ENCODE results near the gene TMOD1. TPM values are rescaled to one million over a fixed set of nuclear protein-coding genes. Genes with fewer than 3 reads are reported as not detected.

The TMOD1 gene
- total and polyA plus RNA-seq, 10 donors: 1.6 to 5.8 (median 2.7) TPM

- intact Hi-C loops (cut with DNase I; ENCODE audit: low total_unique reads): no loop called here
- Histone ChIP-seq H3K36me3 (no peaks in the 10 kb centered on the region), H3K4me3 (no peak overlapping the region), H3K4me1 (peaks cover 0 to 6% (median 0%) of the 10 kb centered on the region in 6 donors), H3K9me3 (no peaks in the 10 kb centered on the region), H3K27ac (no peak overlapping the region), H3K27me3 (replicated peaks in 1 of 7) (peaks cover 0 to 10% (median 0%) of the 10 kb centered on the region in 7 donors)
- no peak for TF ChIP-seq POLR2AphosphoS5 (IDR thresholded peaks at IDR 0.05)
- no peak for TF ChIP-seq CTCF (IDR thresholded peaks at IDR 0.05 in 8 of 11, conservative IDR thresholded peaks at IDR 0.05 in 3 of 11)
- no peak for TF ChIP-seq POLR2A (IDR thresholded peaks at IDR 0.05)
- DNase-seq: peak; percentile 48
- WGBS, 5 donors: 44 to 89% (median 72%) methylated on average over 8 to 9 of the region's 9 CpGs
Observed at GRCh38 chr9:97567182-97567893, 65.9 kb downstream of the TMOD1 start.

- Histone ChIP-seq H3K27ac (no peak overlapping the region), H3K36me3 (no peaks in the 10 kb centered on the region), H3K27me3 (replicated peaks in 1 of 7) (peaks cover 0 to 10% (median 0%) of the 10 kb centered on the region in 7 donors), H3K9me3 (no peaks in the 10 kb centered on the region), H3K4me3 (no peak overlapping the region), H3K4me1 (peaks cover 0 to 6% (median 0%) of the 10 kb centered on the region in 6 donors)
- no peak for DNase-seq
- WGBS, 5 donors: 43 to 63% (median 46%) methylated on average over 4 of the region's 4 CpGs
- no peak for TF ChIP-seq POLR2A (IDR thresholded peaks at IDR 0.05)
- no peak for TF ChIP-seq CTCF (IDR thresholded peaks at IDR 0.05 in 8 of 11, conservative IDR thresholded peaks at IDR 0.05 in 3 of 11)
- intact Hi-C loops (cut with DNase I; ENCODE audit: low total_unique reads): no loop called here
Observed at GRCh38 chr9:97567894-97568202, 66.4 kb downstream of the TMOD1 start.

- Histone ChIP-seq H3K36me3 (no peaks in the 10 kb centered on the region), H3K9me3 (no peaks in the 10 kb centered on the region), H3K4me1 (peaks cover 0 to 6% (median 0%) of the 10 kb centered on the region in 6 donors), H3K27ac (no peak overlapping the region), H3K27me3 (replicated peaks in 1 of 7) (peaks cover 0 to 10% (median 0%) of the 10 kb centered on the region in 7 donors), H3K4me3 (no peak overlapping the region)
- TF ChIP-seq POLR2A (IDR thresholded peaks at IDR 0.05): no peak
- no peak for TF ChIP-seq POLR2AphosphoS5 (IDR thresholded peaks at IDR 0.05)
- TF ChIP-seq CTCF (IDR thresholded peaks at IDR 0.05 in 8 of 11, conservative IDR thresholded peaks at IDR 0.05 in 3 of 11): no peak
- DNase-seq: peak; percentile 15
- 84 to 92% (median 89%) methylated on average over 11 of the region's 11 CpGs for WGBS, 5 donors
- intact Hi-C loops (cut with DNase I; ENCODE audit: low total_unique reads): no loop called here
Observed at GRCh38 chr9:97568461-97569275, 67.2 kb downstream of the TMOD1 start.

- intact Hi-C loops (cut with DNase I; ENCODE audit: low total_unique reads): no loop called here
- Histone ChIP-seq H3K4me1 (peaks cover 0 to 8% (median 3%) of the 10 kb centered on the region in 6 donors), H3K36me3 (no peaks in the 10 kb centered on the region), H3K27me3 (replicated peaks in 1 of 7) (no peaks in the 10 kb centered on the region), H3K9me3 (no peaks in the 10 kb centered on the region), H3K4me3 (no peak overlapping the region), H3K27ac (no peak overlapping the region)
- TF ChIP-seq POLR2AphosphoS5 (IDR thresholded peaks at IDR 0.05) (no peak), POLR2A (IDR thresholded peaks at IDR 0.05) (no peak), CTCF (IDR thresholded peaks at IDR 0.05 in 8 of 11, conservative IDR thresholded peaks at IDR 0.05 in 3 of 11) (no peak)
- 87 to 93% (median 92%) methylated on average over 6 of the region's 6 CpGs for WGBS, 5 donors
- DNase-seq: peak; percentile 54
Observed at GRCh38 chr9:97570899-97571298, 69.4 kb downstream of the TMOD1 start.
